SH-SY5Y (cell line): ENCODE data around the gene GBX1.

Experiments used
- GATA2 ChIP-seq: IDR thresholded peaks from 2 replicates; pipeline ENCODE4 v1.6.1; 2011; ENCODE audit warnings: mild to moderate bottlenecking, low read depth, low read length
- GATA3 ChIP-seq: IDR thresholded peaks from 2 replicates; pipeline ENCODE4 v1.6.1; 2011; ENCODE audit warnings: low read depth, mild to moderate bottlenecking, low read length, moderate library complexity

- TF ChIP-seq GATA3 (no peak), GATA2 (no peak)
These were observed 39.8 kb upstream of the GBX1 start for GRCh38 chr7:151207315-151207714.
